ENCODE measurements around the gene DDX24. TPM values are rescaled to one million over a fixed set of nuclear protein-coding genes. Genes with fewer than 3 reads are reported as not detected.

Gene DDX24
- total and polyA plus RNA-seq, 9 of the 15 experiments (the other 6 are each of a cell fraction or from before 2014, with no cell fraction given): 82.4 to 175 (median 122) TPM

- ATAC-seq (no peak), FAIRE-seq (no peak), DNase-seq (ENCODE audit: extremely low read depth in 1 of 4, low spot score in 3 of 4) (no peak)
- Histone ChIP-seq H3K9me3 (replicated peaks; ENCODE audit: control insufficient read depth, insufficient read depth, low read depth, low read length) (no peaks in the 10 kb centered on the region), H3K27ac (ENCODE audit: extremely low read depth, low read depth, low read length) (no peak overlapping the region), H4K20me1 (replicated peaks; ENCODE audit: control insufficient read depth, insufficient read depth, low read length) (no peaks in the 10 kb centered on the region), H3K9me1 (ENCODE audit: control insufficient read depth, insufficient read depth, low read length) (no peaks in the 10 kb centered on the region), H3K9ac (ENCODE audit: insufficient read depth in 1 of 2, low read depth in 2 of 2, low read length in 2 of 2) (peak overlapping the region in 1 of 2 experiments; percentile 31; a peak in 1 of 4 replicates), H3K36me3 (ENCODE audit: control insufficient read depth, insufficient read depth, low read length) (no peaks in the 10 kb centered on the region), H2AFZ (ENCODE audit: low read depth, low read length) (no peak overlapping the region), H3K4me1 (replicated peaks in 1 of 2; ENCODE audit: control insufficient read depth in 2 of 2, insufficient read depth in 2 of 2, low read length in 2 of 2) (peaks cover 0 to 2% of the 10 kb centered on the region in 2 experiments; a peak in 1 of 5 replicates), H3K27me3 (ENCODE audit: control insufficient read depth in 2 of 2, insufficient read depth in 2 of 2, low read length in 2 of 2) (peaks cover 0 to 31% of the 10 kb centered on the region in 2 experiments; a peak in 3 of 5 replicates), H3K4me3 (no peak overlapping the region), H3K79me2 (ENCODE audit: control insufficient read depth, insufficient read depth, low read length) (no peaks in the 10 kb centered on the region), H3K4me2 (ENCODE audit: insufficient read depth, low read length) (no peak overlapping the region)
- intact Hi-C loops (cut with micrococcal nuclease) (no loop called here), in situ Hi-C loops (cut with MboI) (no loop called here)
- no TSS peak for BruUV-seq (replicated peaks)
- no peak for TF ChIP-seq ELK1 (CRISPR knock-in tag; IDR thresholded peaks at IDR 0.05)
- no peak for TF ChIP-seq ZBED1 (IDR thresholded peaks at IDR 0.05)
- no peak for TF ChIP-seq SMAD3 (CRISPR knock-in tag; conservative IDR thresholded peaks at IDR 0.05)
- no peak for TF ChIP-seq HDAC8 (tag; IDR thresholded peaks at IDR 0.05)
- no peak for TF ChIP-seq SFPQ (IDR thresholded peaks at IDR 0.05; ENCODE audit: low read depth, low read length)
- TF ChIP-seq ETV1 (tag; conservative IDR thresholded peaks at IDR 0.05; ENCODE audit: low read depth): no peak
- ChIA-PET POLR2A (interaction anchor here (1.0 kb wide), 1 partner anchor 10 kb away, joined by 5 read pairs; no protein-coding TSS in a partner anchor), CTCF (ENCODE audit: low intra/inter-chr PET ratio) (no interaction called here)
- WGBS (ENCODE audit: insufficient coverage, low coverage, missing lambda C conversion rate): 1% methylated on average over 7 of the region's 10 CpGs
These were observed 59.4 kb downstream of the DDX24 start for GRCh38 chr14:94021416-94022157.
